ENCODE measurements around the gene SESN1. TPM values are rescaled to one million over a fixed set of nuclear protein-coding genes. Genes with fewer than 3 reads are reported as not detected.
A peak's percentile ranks its signal among the peaks of the same experiment; 100 is the strongest.

Gene SESN1
- total RNA-seq, 1 experiment from 2014 or later = 17.5 TPM

DNA sequence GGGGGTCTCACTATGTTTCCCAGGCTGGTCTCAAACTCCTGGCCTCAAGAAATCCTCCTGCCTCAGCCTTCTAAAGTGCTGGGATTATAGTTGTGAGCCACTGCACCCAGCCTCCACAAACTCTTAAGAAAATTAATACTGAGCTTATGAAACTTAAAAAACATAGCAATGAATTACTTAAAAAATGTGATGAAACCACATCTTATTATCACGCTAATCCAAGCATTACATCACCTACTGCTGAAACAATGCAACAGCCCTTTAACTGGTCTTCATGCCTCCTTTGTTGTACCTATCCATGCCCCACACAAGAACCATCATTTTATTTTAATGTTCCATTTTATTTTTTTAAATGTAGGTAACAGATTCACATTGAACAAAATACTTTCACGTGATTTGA is 24.9 kb downstream of the SESN1 start:
- peaks cover 4 to 6% of the 10 kb centered on the region in 2 experiments for H3K4me1 Mint-ChIP-seq
- no peaks in the 10 kb centered on the region for H3K36me3 Mint-ChIP-seq (ENCODE audit: insufficient read depth in 1 of 3, low read depth in 3 of 3)
- Histone ChIP-seq H3K79me1 (ENCODE audit: insufficient read depth, low read depth, low read length, poor library complexity, severe bottlenecking) (no peaks in the 10 kb centered on the region), H2AFZ (ENCODE audit: low read length) (no peak overlapping the region), H3K23ac (ENCODE audit: insufficient read length, low read depth, low read length) (no peak overlapping the region), H2BK120ac (ENCODE audit: low read depth, low read length, poor library complexity, severe bottlenecking) (no peak overlapping the region), H4K8ac (replicated peaks; ENCODE audit: insufficient read length, low read depth, low read length) (no peak overlapping the region), H3K4ac (ENCODE audit: low read depth, low read length) (no peak overlapping the region), H4K20me1 (ENCODE audit: control insufficient read depth, insufficient read depth, insufficient read length) (no peaks in the 10 kb centered on the region), H3K9ac (ENCODE audit: extremely low read depth, insufficient read length, low read length) (no peak overlapping the region), H3K18ac (ENCODE audit: insufficient read length, low read depth, low read length) (no peak overlapping the region), H3K23me2 (ENCODE audit: insufficient read length, low read depth, low read length, poor library complexity, severe bottlenecking) (no peaks in the 10 kb centered on the region), H3K27ac (ENCODE audit: insufficient read length, low read depth, low read length) (no peak overlapping the region), H2BK20ac (ENCODE audit: low read depth, low read length, poor library complexity, severe bottlenecking) (no peak overlapping the region), H4K91ac (ENCODE audit: insufficient read length, low read depth, low read length) (no peak overlapping the region), H4K5ac (ENCODE audit: insufficient read length, low read depth, low read length) (no peak overlapping the region), H3K14ac (ENCODE audit: insufficient read depth, low read length) (no peak overlapping the region), H3K4me1 (ENCODE audit: insufficient read depth, low read length) (no peaks in the 10 kb centered on the region), H3K56ac (ENCODE audit: insufficient read length, low read depth, low read length) (no peak overlapping the region), H2BK12ac (ENCODE audit: insufficient read length, low read depth, low read length) (no peak overlapping the region), H3K9me3 (ENCODE audit: control insufficient read depth, low read depth, low read length) (no peaks in the 10 kb centered on the region), H2BK15ac (ENCODE audit: low read depth, low read length) (no peak overlapping the region), H3K4me2 (ENCODE audit: insufficient read depth, insufficient read length, low read length) (no peak overlapping the region), H2AK5ac (ENCODE audit: insufficient read length, low read length) (no peak overlapping the region), H2BK5ac (ENCODE audit: insufficient read length, low read length) (no peak overlapping the region), H3T11ph (ENCODE audit: low read length) (no peak overlapping the region), H3K79me2 (ENCODE audit: insufficient read depth, low read length) (no peaks in the 10 kb centered on the region), H3K27me3 (ENCODE audit: insufficient read depth, low read length) (no peaks in the 10 kb centered on the region)
- WGBS (ENCODE audit: extremely low coverage, insufficient read length, low lambda C conversion rate) = no CpG with 5 or more reads among the region's 2 CpGs
- no peaks in the 10 kb centered on the region for H3K27me3 Mint-ChIP-seq (ENCODE audit: low read depth)
- peak overlapping the region in 1 of 3 experiments; percentile 13; a peak in 1 of 7 replicates for H3K27ac Mint-ChIP-seq
- no peaks in the 10 kb centered on the region for H3K9me3 Mint-ChIP-seq
- TF ChIP-seq, protein P1, sequence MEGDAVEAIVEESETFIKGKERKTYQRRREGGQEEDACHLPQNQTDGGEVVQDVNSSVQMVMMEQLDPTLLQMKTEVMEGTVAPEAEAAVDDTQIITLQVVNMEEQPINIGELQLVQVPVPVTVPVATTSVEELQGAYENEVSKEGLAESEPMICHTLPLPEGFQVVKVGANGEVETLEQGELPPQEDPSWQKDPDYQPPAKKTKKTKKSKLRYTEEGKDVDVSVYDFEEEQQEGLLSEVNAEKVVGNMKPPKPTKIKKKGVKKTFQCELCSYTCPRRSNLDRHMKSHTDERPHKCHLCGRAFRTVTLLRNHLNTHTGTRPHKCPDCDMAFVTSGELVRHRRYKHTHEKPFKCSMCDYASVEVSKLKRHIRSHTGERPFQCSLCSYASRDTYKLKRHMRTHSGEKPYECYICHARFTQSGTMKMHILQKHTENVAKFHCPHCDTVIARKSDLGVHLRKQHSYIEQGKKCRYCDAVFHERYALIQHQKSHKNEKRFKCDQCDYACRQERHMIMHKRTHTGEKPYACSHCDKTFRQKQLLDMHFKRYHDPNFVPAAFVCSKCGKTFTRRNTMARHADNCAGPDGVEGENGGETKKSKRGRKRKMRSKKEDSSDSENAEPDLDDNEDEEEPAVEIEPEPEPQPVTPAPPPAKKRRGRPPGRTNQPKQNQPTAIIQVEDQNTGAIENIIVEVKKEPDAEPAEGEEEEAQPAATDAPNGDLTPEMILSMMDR (conservative IDR thresholded peaks at IDR 0.05) = no peak
- H3K4me3 Mint-ChIP-seq = no peak overlapping the region
- no peak for DNase-seq

Data from H9 (cell line).